C4-2B (cell line): Measurements from ENCODE around the gene APBB1IP.

Source experiments
- ZFX ChIP-seq: fragments of 450-650 bp; IDR thresholded peaks from 2 replicates; pipeline ENCODE4 v1.6.1; 2017
- TF ChIP-seq, protein P1 (sequence below): fragments of 450-650 bp; conservative IDR thresholded peaks from 2 replicates; pipeline ENCODE4 v1.5.1; 2017; ENCODE audit warnings: mild to moderate bottlenecking

GRCh38 chr10:26439406-26440087, 1.4 kb downstream of the APBB1IP start:
- no peak for TF ChIP-seq ZFX
- TF ChIP-seq, protein P1, sequence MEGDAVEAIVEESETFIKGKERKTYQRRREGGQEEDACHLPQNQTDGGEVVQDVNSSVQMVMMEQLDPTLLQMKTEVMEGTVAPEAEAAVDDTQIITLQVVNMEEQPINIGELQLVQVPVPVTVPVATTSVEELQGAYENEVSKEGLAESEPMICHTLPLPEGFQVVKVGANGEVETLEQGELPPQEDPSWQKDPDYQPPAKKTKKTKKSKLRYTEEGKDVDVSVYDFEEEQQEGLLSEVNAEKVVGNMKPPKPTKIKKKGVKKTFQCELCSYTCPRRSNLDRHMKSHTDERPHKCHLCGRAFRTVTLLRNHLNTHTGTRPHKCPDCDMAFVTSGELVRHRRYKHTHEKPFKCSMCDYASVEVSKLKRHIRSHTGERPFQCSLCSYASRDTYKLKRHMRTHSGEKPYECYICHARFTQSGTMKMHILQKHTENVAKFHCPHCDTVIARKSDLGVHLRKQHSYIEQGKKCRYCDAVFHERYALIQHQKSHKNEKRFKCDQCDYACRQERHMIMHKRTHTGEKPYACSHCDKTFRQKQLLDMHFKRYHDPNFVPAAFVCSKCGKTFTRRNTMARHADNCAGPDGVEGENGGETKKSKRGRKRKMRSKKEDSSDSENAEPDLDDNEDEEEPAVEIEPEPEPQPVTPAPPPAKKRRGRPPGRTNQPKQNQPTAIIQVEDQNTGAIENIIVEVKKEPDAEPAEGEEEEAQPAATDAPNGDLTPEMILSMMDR: no peak
